Endothelial cell of umbilical vein (primary cell): Measurements from ENCODE around the gene MOK. TPM values are rescaled to one million over a fixed set of nuclear protein-coding genes. Genes with fewer than 3 reads are reported as not detected.

ENCODE experiments used
- BruUV-seq: library from RNA; stranded (reverse); fragments of 400-500 nt; replicated peaks from 2 replicates; lab custom pipeline; 2021; lab: Mats Ljungman, UMichigan
- CTCF ChIA-PET: fragments of 300-600, 350-600 bp; sonication (Branson Sonifier 250); formaldehyde crosslinking; loops from one replicate; lab custom pipeline; 2021; ENCODE audit warnings: antibody characterized with exemption, inconsistent platforms; lab: Charles Lee
- POLR2A ChIA-PET: fragments of 300-600, 350-600 bp; sonication (Branson Sonifier 250); formaldehyde crosslinking; loops from one replicate; lab custom pipeline; 2021; ENCODE audit warnings: antibody characterized with exemption, inconsistent platforms; lab: Charles Lee
- DNase-seq: peaks from one replicate; pipeline ENCODE4 v3.0.0-alpha.2; 2011; ENCODE audit warnings: low read depth, low spot score
- FAIRE-seq: peaks from 2 replicates; lab custom pipeline; 2011; peaks lifted over from hg19 to GRCh38; lab: Jason Lieb, UNC
- H2AFZ ChIP-seq: 2 replicates; pipeline ENCODE4 v1.6.0; 2012; ENCODE audit warnings: low read depth, low read length, control low read depth, inconsistent platforms
- H3K27ac ChIP-seq: 2 replicates; pipeline ENCODE4 v1.5.1; 2011; ENCODE audit warnings: low read depth, mild to moderate bottlenecking, control low read depth, low read length, moderate library complexity; ENCODE audit not compliant: insufficient read depth
- H3K27me3 ChIP-seq, 2 experiments: 2 replicates each; pipeline versions ENCODE4 v1.6.0 to v1.6.1; 2011; ENCODE audit warnings: low read length in 2 of 2, mixed read lengths in 1 of 2; ENCODE audit not compliant: control insufficient read depth in 2 of 2, insufficient read depth in 2 of 2
- H3K36me3 ChIP-seq, 2 experiments: 2 replicates in 1 of 2; 3 replicates in 1 of 2; pipeline ENCODE4 v1.5.1; 2011; ENCODE audit warnings: low read length in 2 of 2, mild to moderate bottlenecking in 1 of 2, moderate library complexity in 1 of 2; ENCODE audit not compliant: control insufficient read depth in 2 of 2, insufficient read depth in 2 of 2; ENCODE audit errors: extremely low read depth in 1 of 2
- H3K4me1 ChIP-seq: 3 replicates; pipeline ENCODE4 v1.5.1; 2011; ENCODE audit warnings: mild to moderate bottlenecking, low read length; ENCODE audit not compliant: control insufficient read depth, insufficient read depth; ENCODE audit errors: extremely low read depth
- H3K4me2 ChIP-seq: 2 replicates; pipeline ENCODE4 v1.6.1; 2011; ENCODE audit warnings: low read length, control low read depth, mixed read lengths; ENCODE audit not compliant: insufficient read depth
- H3K4me3 ChIP-seq, 3 experiments: fragments of 200-600 bp in 1 of 3; sonication (generic), shearing (Covaris generic) in 1 of 3; replicated peaks in 1 of 3; 2 replicates each; pipeline ENCODE4 v1.5.1; 2011 to 2016; ENCODE audit warnings: control low read depth in 3 of 3, low read length in 3 of 3, mild to moderate bottlenecking in 2 of 3, inconsistent platforms in 1 of 3, low read depth in 1 of 3, moderate library complexity in 1 of 3; ENCODE audit not compliant: insufficient read depth in 1 of 3
- H3K79me2 ChIP-seq: 2 replicates; pipeline ENCODE4 v1.6.0; 2012; ENCODE audit warnings: low read length, inconsistent platforms; ENCODE audit not compliant: control insufficient read depth, insufficient read depth
- H3K9ac ChIP-seq: replicated peaks from 2 replicates; pipeline ENCODE3; 2011; ENCODE audit warnings: low read length, control low read depth; ENCODE audit not compliant: insufficient read depth; ENCODE audit errors: extremely low read depth
- H3K9me1 ChIP-seq: replicated peaks from 3 replicates; pipeline ENCODE4 v1.6.0; 2011; ENCODE audit warnings: mild to moderate bottlenecking, low read length; ENCODE audit not compliant: control insufficient read depth, insufficient read depth; ENCODE audit errors: extremely low read depth
- H3K9me3 ChIP-seq: replicated peaks from 2 replicates; pipeline ENCODE4 v1.5.1; 2012; ENCODE audit warnings: low read length, inconsistent platforms; ENCODE audit not compliant: control insufficient read depth, insufficient read depth
- H4K20me1 ChIP-seq: replicated peaks from 2 replicates; pipeline ENCODE3; 2011; ENCODE audit warnings: mild to moderate bottlenecking, low read length; ENCODE audit not compliant: control insufficient read depth, insufficient read depth; ENCODE audit errors: extremely low read depth
- CTCF ChIP-seq, 2 donors: IDR thresholded peaks; 1 replicate in 1 of 2; 2 replicates in 1 of 2; pipeline ENCODE4 v1.5.1; 2011; ENCODE audit warnings: low read length in 2 of 2, mild to moderate bottlenecking in 2 of 2, moderate library complexity in 2 of 2, control low read depth in 1 of 2, inconsistent platforms in 1 of 2, low read depth in 1 of 2; ENCODE audit not compliant: insufficient read depth in 1 of 2; ENCODE audit errors: extremely low read depth in 1 of 2
- EZH2 ChIP-seq: IDR thresholded peaks from 2 replicates; pipeline ENCODE4 v1.6.1; 2012; ENCODE audit warnings: borderline replicate concordance, low read depth, mild to moderate bottlenecking, moderate library complexity, low read length, inconsistent platforms; ENCODE audit not compliant: severe bottlenecking
- FOS ChIP-seq: IDR thresholded peaks from 2 replicates; pipeline ENCODE4 v1.6.1; 2011; ENCODE audit warnings: mild to moderate bottlenecking, low read length, moderate library complexity, borderline replicate concordance; ENCODE audit not compliant: insufficient read depth
- GATA2 ChIP-seq: IDR thresholded peaks from 2 replicates; pipeline ENCODE4 v1.7.0; 2011; ENCODE audit warnings: low read depth, mild to moderate bottlenecking, moderate library complexity, mixed read lengths, low read length; ENCODE audit not compliant: insufficient read length, insufficient read depth
- JUN ChIP-seq: IDR thresholded peaks from 2 replicates; pipeline ENCODE4 v1.6.1; 2011; ENCODE audit warnings: borderline replicate concordance, low read depth; ENCODE audit not compliant: insufficient read length, insufficient read depth
- MAX ChIP-seq: IDR thresholded peaks from 2 replicates; pipeline ENCODE4 v1.6.1; 2011; ENCODE audit not compliant: insufficient read depth, insufficient read length
- MYC ChIP-seq: IDR thresholded peaks from one replicate; pipeline ENCODE4 v1.6.1; 2011; ENCODE audit warnings: mild to moderate bottlenecking, low read depth, low read length
- POLR2A ChIP-seq: IDR thresholded peaks from 2 replicates; pipeline ENCODE4 v1.6.1; 2012; ENCODE audit warnings: low read depth, mild to moderate bottlenecking, control low read depth, low read length
- POLR2AphosphoS5 ChIP-seq: IDR thresholded peaks from 2 replicates; pipeline ENCODE4 v1.6.1; 2012; ENCODE audit warnings: low read depth, mild to moderate bottlenecking, control low read depth, low read length, moderate library complexity; ENCODE audit not compliant: insufficient read depth
- dilution Hi-C: fragments of 300-500 bp; cut with MboI; formaldehyde crosslinking; loops from one replicate; pipeline ENCODE4 v1.15.0; 2019; ENCODE audit warnings: low sequenced_read_pairs; ENCODE audit not compliant: extremely low pct_ligation_motif_present
- intact Hi-C: fragments of 100-400 bp; cut with micrococcal nuclease; formaldehyde crosslinking; loops from one replicate; pipeline ENCODE4 v1.10.0; 2022
- polyA plus RNA-seq, 4 experiments: library from polyadenylated mRNA; depleted of rRNA in 3 of 4; stranded (reverse) in 3 of 4; unstranded in 1 of 4; fragments of >200 nt; gene quantifications; 2 replicates each; pipeline versions ENCODE4 v1.2.1 to v1.2.3, GENCODE V29; 2011 to 2012; ENCODE audit warnings: missing spikeins in 1 of 4
- total RNA-seq: library from RNA; stranded (reverse); gene quantifications from 2 replicates; pipeline ENCODE4 v1.2.3, GENCODE V29; 2021

MOK gene
- total and polyA plus RNA-seq, 2 donors (not counting 3 experiments of a cell fraction or from before 2014, with no cell fraction given): 6.1 to 8.6 TPM

DNA sequence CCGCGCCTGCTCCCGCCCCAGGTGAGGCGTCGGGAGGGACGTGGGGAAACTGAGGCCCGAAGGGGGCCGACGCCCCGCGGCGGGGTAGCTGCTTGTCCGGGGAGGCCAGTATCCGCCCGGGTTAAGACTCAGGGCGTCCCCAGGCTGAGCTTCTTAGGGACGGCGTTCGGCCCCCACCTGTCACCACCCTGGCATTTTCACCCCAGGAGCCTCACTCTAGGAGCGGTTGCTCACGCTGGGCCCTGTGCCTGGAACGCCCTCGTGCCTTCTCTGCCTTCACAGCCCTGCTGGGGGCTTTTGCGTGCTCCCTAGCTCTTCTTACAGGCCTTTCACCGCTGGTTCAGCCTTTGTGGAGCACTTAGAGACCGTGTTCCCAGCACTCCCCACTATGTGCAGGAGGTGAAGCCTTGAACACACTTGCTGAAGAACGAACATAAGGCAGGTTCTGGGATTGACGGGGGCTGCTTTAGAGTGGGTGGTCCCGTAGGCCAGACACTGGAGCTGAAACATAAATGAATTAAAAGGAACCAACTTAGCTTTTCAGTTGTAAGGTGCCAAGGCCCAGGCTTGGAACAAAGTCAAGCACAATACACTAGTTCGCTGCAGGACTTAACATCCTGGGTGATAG is 15.2 kb upstream of the MOK start:
- H3K4me3 ChIP-seq: peak overlapping the region; percentile 21 to 81 (median 77)
- H3K36me3 ChIP-seq: no peaks in the 10 kb centered on the region
- TF ChIP-seq MYC (no peak), POLR2A (no peak), MAX (no peak)
- peak overlapping the region; percentile 81 for H3K27ac ChIP-seq
- no peaks in the 10 kb centered on the region for H3K9me1 ChIP-seq
- DNase-seq: peak; percentile 57
- peaks cover 5% of the 10 kb centered on the region for H3K79me2 ChIP-seq
- intact Hi-C loops: no loop called here
- POLR2A ChIA-PET: no interaction called here
- peak overlapping the region; percentile 21 for H2AFZ ChIP-seq
- peak overlapping the region; percentile 86 for H3K9ac ChIP-seq
- peak overlapping the region; percentile 87 for H3K4me2 ChIP-seq
- H4K20me1 ChIP-seq: no peaks in the 10 kb centered on the region
- peaks cover 21% of the 10 kb centered on the region for H3K4me1 ChIP-seq
- no peaks in the 10 kb centered on the region for H3K9me3 ChIP-seq
- CTCF ChIA-PET: interaction anchor here (1.0 to 1.5 kb wide), 2 partner anchors 119 to 196 kb away, joined by 3 to 6 read pairs; no protein-coding TSS in a partner anchor
- BruUV-seq: no TSS peak
- dilution Hi-C loops: no loop called here
- H3K27me3 ChIP-seq: no peaks in the 10 kb centered on the region
- peak; percentile 70 for FAIRE-seq

- H3K9me1 ChIP-seq: no peaks in the 10 kb centered on the region
- peak within 1 kb of the TSS; percentile 87 for H3K4me2 ChIP-seq
- H3K9ac ChIP-seq: peak within 1 kb of the TSS; percentile 86
- peaks cover 5% of the 10 kb centered on the region for H3K79me2 ChIP-seq
- TF ChIP-seq POLR2A: no peak
- TF ChIP-seq POLR2AphosphoS5: peak; percentile 64
- no peak for TF ChIP-seq EZH2
- TF ChIP-seq MAX: no peak
- no peak for TF ChIP-seq GATA2
- peak; percentile 46 for TF ChIP-seq JUN
- no peak for TF ChIP-seq FOS
- TF ChIP-seq CTCF (IDR thresholded peaks at IDR 0.05; ENCODE audit: extremely low read depth in 1 of 2, insufficient read depth in 1 of 2, low read depth in 1 of 2, low read length in 2 of 2): no peak
- TF ChIP-seq MYC: no peak
- CTCF ChIA-PET: interaction anchor here (1.0 to 1.5 kb wide), 2 partner anchors 119 to 197 kb away, joined by 3 to 6 read pairs; no protein-coding TSS in a partner anchor
- dilution Hi-C loops: no loop called here
- peak within 1 kb of the TSS; percentile 72 for H2AFZ ChIP-seq
- peak within 1 kb of the TSS; percentile 53 to 81 (median 77) for H3K4me3 ChIP-seq
- peak within 1 kb of the TSS; percentile 81 for H3K27ac ChIP-seq
- H3K9me3 ChIP-seq: no peaks in the 10 kb centered on the region
- BruUV-seq: TSS peak; percentile 97
- H3K36me3 ChIP-seq: no peaks in the 10 kb centered on the region
- peak; percentile 94 for FAIRE-seq
- POLR2A ChIA-PET: no interaction called here
- DNase-seq: peak; percentile 81
- intact Hi-C loops: loop anchor here (10.0 kb wide), 1 partner anchor 555 kb away; the partner anchor contains the start of gene PPP2R5C
- peaks cover 24% of the 10 kb centered on the region for H3K4me1 ChIP-seq
- no peaks in the 10 kb centered on the region for H4K20me1 ChIP-seq
- no peaks in the 10 kb centered on the region for H3K27me3 ChIP-seq
Observed at GRCh38 chr14:102319351-102320032, 14.5 kb upstream of the MOK start, which contains the start of gene ZNF839. TSS of gene ZNF839 (plus strand) at chr14:102319746. CDS start at chr14:102319766, 20 bp downstream.
